Medulla oblongata (tissue), 1 donor: ENCODE measurements around the gene CHL1.
A peak's percentile ranks its signal among the peaks of the same experiment; 100 is the strongest.
"Not testable (repeated sequence)": the region's sequence is repeated elsewhere in the genome, so short reads cannot be mapped to it uniquely, and the experiment has no call there.

Experiments
- DNase-seq: peaks from one replicate; pipeline ENCODE4 v3.0.0-alpha.2; 2015; ENCODE audit errors: extremely low spot score

CHL1 gene

GRCh38 chr3:331881-332280 lies 135.3 kb downstream of the CHL1 start:
- no peak for DNase-seq

- no peak for DNase-seq
These were observed 136.1 kb downstream of the CHL1 start for GRCh38 chr3:332701-333100.

DNA sequence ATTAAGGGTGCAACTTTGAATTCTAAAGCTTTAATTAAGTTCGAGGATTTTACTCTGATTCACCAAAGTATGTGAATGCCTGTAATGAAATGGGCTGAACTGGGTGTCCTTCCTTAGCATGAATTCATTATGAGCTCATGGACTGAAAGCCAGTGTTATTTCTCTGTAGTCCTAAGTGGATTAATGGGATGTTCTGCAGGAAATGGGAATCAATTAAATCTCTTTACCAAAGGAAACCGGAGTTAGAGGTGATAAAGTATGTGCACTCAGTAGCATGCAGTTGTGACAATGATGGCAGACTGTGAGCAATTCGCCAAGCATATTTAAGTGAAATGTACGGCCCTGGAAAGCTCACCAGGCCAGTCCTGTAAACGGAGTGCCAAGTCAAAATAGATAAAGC lies 138.7 kb downstream of the CHL1 start:
- DNase-seq = no peak

DNA sequence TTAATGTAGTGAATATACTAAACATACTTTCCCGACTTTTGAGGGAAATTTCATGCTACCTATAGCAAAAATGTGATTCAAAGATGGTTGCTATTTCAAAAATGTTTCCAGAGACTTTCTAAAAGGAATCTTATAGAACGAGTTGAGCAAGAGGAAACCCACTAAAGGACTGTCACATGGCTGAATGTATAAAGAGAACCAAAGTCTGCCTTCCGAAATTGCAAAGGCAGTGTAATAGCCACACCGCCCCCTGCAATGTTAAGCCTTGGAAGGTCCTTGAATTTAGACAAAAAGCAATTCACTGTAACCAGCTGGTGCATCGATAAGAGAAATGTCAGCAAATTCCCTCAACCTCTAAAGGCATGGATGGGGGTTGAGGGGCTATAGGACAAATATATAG lies 142.8 kb downstream of the CHL1 start:
- no peak for DNase-seq

DNA sequence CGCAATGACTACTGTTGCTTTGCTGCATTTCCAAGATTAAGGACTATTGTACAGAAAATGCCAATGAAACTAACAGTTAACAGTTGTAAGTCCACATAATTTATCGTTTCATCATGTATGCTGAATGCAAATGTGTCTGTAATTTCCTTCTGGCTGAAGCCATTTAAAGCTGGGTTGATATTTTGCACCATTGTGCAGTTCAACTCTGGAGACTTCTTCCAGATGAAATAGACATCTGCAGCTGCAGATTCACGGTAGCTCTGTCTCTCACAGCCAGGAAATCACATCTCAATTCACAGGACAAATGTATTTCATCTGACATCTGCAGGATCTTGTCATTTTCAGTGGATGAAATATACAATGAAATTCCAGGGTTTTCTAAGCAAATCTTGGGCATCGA lies 145.4 kb downstream of the CHL1 start:
- no peak for DNase-seq

- no peak for DNase-seq
These were observed 149.6 kb downstream of the CHL1 start for GRCh38 chr3:346186-346585.

DNA sequence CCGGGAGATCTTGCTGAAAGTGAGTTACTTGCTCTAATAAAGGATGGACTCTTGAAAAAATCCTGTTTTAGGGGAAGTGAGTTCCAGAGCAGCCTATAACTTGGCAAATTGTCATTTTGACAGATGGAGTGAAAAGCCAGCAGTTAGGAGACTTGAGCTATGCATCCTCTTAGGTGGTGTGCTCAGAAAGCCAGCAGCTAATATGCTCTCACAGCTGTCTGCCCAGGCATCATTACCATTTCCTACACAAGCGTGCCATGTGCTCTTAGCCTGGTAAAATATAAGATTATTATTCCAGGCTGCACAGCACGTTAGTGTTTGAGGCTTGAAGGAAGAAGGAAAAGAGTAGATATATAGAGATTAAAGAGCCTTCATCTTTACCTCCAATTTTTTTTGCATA lies 151.0 kb downstream of the CHL1 start:
- no peak for DNase-seq

DNA sequence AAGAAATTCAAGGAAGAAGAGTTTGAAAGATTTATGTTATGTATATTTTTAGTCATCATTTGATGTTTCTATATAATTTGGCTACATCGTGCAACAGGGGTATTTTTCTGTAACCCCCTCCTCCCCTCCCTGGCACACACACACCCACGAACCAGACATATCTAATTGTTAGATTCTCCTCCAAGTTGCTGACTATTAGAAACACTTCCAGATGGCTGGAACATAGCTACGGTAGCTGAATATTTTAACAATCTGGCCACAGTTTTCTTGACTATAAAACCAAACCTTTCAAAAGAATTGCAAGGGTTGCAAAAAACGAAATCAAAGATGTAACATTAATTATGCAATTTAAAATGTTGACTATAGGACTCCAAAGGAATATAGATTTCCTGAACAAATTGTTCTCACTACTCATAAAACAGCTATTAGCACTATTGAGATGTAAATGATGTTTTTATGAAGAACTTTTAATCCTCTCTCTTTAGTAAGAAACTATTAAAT lies 154.4 kb downstream of the CHL1 start:
- DNase-seq = no peak

DNA sequence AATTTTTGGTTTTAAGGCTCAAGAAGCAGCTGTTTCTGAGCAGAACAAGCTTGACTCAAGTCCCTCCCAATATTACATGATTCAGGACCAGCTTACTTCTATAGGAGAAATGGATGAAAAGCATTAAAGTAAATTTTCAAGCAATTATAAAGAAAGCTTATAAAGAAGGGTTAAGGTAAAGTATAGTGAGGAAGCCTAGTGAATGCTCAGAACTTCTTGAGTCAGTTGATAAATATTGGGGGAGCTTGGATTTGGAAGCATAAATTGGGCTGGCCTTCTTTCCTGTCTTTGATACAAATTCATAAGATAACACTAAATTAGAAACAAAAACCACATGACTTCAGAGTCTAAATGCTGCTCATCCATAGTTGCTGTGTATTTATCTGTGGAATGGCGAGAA lies 156.0 kb downstream of the CHL1 start:
- no peak for DNase-seq

DNA sequence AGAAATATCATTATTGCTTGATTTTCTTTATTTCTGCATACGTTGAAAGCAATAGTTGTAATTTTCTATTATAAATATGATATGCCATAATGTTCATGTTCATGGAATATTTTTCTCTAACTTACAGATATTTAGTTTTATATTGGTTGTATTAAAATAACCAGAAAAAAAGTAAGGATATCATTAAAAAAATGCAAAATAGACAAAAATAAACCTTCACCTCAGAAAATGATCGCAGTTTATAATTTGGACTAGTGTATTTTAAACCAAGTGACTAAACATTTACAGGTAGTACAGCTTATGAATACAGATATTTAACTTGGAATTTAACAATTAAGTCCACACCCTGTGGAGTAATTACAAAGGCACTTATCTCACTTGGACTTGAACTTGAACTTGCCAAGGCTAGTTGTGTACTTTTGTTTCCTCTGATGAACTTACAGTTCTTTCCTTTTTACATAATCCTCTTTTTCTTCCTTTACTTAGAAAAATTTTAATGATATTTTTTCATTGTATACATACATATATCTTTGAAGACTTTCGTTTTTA lies 156.7 kb downstream of the CHL1 start:
- no peak for DNase-seq

DNA sequence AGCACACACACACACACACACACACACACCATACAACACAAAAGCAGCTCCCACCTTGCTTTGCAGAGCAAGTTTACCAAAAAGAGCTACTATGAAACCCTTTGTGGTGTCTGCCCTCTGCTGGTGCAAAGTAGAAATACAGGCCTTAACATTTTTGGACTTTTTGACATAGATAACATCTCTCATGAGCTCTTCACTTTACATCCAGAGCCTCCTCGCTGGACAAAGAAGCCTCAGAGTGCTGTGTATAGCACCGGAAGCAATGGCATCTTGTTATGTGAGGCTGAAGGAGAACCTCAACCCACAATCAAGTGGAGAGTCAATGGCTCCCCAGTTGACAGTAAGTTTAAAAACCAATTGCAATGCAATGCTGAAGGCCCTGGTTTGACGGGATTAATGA lies 157.9 kb downstream of the CHL1 start:
- DNase-seq = peak; percentile 70

DNA sequence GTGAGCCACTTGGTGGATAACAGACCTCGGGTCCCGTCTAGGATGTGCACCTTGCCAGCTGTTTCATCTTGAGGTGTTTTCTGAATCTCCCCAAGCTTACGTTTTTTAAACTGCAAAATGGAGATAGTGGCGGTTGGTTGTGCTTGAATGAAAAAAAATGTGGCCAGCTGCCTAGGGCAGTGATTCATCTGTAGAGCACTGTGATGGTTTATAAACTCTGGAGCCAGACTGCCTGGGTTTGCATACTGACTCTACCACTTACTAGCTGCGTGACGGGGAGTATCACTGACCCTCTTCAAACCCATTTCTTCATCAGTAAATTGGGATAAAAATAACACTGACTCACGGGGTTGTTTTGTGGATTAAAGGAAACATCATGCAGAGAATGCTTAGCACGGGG lies 159.1 kb downstream of the CHL1 start:
- no peak for DNase-seq

GRCh38 chr3:356952-357351 lies 160.4 kb downstream of the CHL1 start:
- peak; percentile 19 for DNase-seq

- no peak for DNase-seq
These were observed 163.1 kb downstream of the CHL1 start for GRCh38 chr3:359672-360071.

GRCh38 chr3:362681-363338 lies 166.2 kb downstream of the CHL1 start:
- no peak for DNase-seq

- DNase-seq = no peak
These were observed 167.7 kb downstream of the CHL1 start for GRCh38 chr3:364287-364686.

DNA sequence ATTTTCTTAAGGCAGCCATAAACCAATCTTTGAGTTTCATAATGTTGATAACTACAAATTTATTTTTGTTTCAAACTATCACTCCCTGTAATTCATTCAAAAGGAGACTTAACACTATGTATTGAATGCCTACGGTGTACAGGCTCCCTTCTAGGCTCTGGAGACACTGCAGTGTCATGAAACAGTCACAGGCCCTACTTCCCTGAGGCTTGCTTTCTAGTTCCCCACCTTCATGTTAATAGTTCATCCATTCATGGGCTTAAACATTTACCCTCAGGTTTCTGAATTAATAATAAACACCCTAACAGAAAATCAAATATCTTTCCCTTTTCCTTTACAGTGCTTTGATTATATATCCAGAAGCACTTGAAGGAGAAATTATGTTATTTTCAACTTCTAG lies 168.7 kb downstream of the CHL1 start:
- no peak for DNase-seq

DNA sequence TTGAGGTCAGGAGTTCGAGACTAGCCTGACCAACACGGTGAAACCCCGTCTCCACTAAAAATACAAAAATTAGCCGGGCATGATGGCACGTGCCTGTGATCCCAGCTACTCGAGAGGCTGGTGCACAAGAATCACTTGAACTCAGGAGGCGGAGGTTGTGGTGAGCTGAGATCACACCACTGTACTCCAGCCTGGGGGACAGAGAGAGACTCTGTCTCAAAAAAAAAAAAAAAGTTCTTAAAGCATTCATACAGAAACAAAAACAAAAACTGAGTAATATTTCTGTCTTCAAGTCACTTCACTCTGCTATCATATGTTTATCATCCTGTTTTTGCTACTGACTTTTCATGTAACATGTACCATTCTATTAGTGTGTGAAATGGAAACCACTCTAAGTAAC lies 169.7 kb downstream of the CHL1 start:
- DNase-seq = not testable (repeated sequence)

DNA sequence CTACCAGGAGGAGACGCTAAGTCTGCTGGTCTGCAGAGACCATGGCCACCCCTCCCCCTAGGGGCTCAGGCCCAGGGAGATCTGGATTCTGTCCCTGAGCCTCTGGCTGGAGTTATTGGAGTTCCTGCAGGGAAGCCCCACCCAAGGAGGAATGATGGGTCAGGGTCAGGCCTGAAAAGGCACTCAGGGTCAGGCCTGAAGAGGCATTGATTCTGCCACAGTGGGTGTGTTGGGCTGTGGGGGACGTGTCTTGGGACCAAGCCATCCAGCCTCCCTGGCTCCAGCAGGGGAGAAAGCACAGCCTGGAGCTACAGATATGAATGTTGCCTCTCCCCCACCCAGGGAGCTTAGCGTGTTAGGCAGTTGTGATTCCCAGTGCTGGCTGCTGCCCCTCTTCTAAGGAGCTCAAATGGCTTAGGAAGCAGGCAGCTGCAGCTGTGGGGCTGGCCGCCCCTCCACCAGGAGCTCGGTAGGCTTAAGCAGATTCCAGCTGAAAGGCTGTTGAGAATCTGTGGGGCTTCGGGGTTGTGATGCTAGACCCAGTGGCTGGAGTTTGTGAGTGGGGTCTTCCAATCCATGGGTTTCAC lies 176.7 kb downstream of the CHL1 start:
- DNase-seq = no peak

DNA sequence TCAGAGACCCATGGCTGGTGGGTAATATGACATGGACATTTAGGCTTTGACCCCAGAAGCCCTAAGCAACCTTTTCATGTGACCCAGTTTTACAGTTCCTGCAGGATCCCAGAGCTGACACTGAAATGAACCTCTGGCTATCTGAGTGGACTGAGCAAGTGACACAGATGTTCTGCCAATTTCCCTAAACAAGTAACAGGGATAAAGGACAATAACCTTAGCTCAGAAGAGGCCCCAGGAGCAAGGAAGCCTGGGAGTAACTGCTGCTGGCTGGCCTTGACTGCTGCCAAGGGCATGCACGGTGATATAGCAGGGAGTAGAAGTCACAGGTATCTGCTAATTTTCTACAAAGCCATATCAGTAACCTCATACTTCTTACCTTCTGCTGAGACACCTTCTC lies 177.9 kb downstream of the CHL1 start:
- no peak for DNase-seq

DNA sequence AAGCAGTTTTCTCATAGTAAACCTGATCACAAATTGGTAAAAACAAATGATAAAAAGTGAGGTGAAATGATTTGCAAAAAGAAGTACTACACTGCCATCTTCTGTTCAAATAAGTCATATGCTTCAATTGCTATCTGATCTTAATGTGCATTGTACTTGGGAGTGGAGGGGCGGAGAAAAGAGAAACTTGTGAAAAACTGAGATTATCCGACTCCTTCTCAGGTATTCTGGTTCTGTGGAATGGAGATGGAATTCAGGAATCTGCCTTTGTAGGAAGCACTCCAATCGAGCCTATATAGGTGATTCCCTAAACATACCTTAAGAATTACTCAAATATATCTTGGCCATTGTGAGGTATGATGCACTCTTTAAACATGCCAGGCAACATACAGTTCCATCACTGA lies 180.6 kb downstream of the CHL1 start:
- DNase-seq = no peak

- no peak for DNase-seq
These were observed 184.2 kb downstream of the CHL1 start for GRCh38 chr3:380801-381200.

GRCh38 chr3:385151-385550 lies 188.6 kb downstream of the CHL1 start:
- DNase-seq = no peak

GRCh38 chr3:394775-395174 lies 198.2 kb downstream of the CHL1 start:
- DNase-seq = no peak
